Measurements from ENCODE around the gene DAAM1.

DNA sequence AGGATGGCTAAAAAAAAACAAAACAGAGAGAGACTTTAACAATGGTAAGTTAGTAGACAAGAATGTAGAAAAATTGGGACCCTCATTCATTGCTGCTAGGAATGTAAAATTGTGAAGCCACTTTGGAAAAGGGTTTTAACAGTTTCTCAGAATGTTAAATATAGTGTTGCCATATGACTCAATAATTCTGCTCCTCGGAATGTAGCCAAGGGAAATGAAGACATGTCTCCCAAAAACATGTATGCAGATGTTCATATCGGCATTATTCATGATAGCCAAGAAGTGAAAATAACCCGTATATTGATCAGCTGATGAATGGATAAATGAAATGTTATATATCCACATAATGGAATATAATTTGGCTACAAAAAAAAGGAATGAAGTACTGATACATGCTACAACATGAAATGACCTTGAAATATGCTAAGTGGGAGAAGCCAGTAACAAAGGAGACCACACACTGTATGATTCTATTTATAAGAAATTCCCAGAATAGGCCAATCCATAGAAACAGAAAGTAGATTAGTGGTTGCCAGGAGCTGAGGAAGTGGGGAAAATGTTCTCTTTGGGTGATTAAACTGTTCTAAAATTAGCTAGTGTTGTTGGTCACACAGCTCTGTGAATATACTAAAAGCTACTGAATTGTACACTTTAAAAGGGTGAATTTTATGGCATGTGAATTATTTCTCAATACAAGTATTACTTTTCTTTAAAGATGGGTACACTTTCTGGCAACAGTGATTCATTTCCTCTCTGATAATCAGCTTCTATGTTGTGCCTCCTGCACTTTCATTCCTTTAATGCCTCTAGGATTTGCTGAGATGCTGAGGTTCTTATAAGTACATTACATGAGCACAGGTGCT, 132.5 kb downstream of the DAAM1 start:
- TF ChIP-seq, protein P1, sequence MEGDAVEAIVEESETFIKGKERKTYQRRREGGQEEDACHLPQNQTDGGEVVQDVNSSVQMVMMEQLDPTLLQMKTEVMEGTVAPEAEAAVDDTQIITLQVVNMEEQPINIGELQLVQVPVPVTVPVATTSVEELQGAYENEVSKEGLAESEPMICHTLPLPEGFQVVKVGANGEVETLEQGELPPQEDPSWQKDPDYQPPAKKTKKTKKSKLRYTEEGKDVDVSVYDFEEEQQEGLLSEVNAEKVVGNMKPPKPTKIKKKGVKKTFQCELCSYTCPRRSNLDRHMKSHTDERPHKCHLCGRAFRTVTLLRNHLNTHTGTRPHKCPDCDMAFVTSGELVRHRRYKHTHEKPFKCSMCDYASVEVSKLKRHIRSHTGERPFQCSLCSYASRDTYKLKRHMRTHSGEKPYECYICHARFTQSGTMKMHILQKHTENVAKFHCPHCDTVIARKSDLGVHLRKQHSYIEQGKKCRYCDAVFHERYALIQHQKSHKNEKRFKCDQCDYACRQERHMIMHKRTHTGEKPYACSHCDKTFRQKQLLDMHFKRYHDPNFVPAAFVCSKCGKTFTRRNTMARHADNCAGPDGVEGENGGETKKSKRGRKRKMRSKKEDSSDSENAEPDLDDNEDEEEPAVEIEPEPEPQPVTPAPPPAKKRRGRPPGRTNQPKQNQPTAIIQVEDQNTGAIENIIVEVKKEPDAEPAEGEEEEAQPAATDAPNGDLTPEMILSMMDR (IDR thresholded peaks at IDR 0.05 in 8 of 11, conservative IDR thresholded peaks at IDR 0.05 in 3 of 11), result no peak
- TF ChIP-seq POLR2AphosphoS5 (IDR thresholded peaks at IDR 0.05) (no peak), POLR2A (IDR thresholded peaks at IDR 0.05) (no peak)

All from spleen (tissue), 7 donors.